WTC11 (cell line): ENCODE measurements around the gene MAP3K21.

ENCODE experiments used
- TP53 ChIP-seq: sonication (generic); formaldehyde crosslinking; IDR thresholded peaks from 2 replicates; pipeline ENCODE4 v1.8.1; 2023; ENCODE audit warnings: mild to moderate bottlenecking, missing genetic modification reagents
- TF ChIP-seq, protein P1 (sequence below): fragments of 200-600 bp; IDR thresholded peaks from 2 replicates; pipeline ENCODE4 v1.8.0; 2022; ENCODE audit warnings: antibody characterized with exemption

- TF ChIP-seq, protein P1, sequence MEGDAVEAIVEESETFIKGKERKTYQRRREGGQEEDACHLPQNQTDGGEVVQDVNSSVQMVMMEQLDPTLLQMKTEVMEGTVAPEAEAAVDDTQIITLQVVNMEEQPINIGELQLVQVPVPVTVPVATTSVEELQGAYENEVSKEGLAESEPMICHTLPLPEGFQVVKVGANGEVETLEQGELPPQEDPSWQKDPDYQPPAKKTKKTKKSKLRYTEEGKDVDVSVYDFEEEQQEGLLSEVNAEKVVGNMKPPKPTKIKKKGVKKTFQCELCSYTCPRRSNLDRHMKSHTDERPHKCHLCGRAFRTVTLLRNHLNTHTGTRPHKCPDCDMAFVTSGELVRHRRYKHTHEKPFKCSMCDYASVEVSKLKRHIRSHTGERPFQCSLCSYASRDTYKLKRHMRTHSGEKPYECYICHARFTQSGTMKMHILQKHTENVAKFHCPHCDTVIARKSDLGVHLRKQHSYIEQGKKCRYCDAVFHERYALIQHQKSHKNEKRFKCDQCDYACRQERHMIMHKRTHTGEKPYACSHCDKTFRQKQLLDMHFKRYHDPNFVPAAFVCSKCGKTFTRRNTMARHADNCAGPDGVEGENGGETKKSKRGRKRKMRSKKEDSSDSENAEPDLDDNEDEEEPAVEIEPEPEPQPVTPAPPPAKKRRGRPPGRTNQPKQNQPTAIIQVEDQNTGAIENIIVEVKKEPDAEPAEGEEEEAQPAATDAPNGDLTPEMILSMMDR, result no peak
- TF ChIP-seq TP53 (CRISPR knock-in tag), result no peak
Measured at GRCh38 chr1:233357595-233358397, 30.3 kb downstream of the MAP3K21 start.
